ENCODE measurements around the gene COL23A1. TPM values are rescaled to one million over a fixed set of nuclear protein-coding genes. Genes with fewer than 3 reads are reported as not detected.

Gene COL23A1
- total and polyA plus RNA-seq, 2 of the 13 experiments (the other 11 are each of a cell fraction or from before 2014, with no cell fraction given): not detected

- no peak for TF ChIP-seq ZNF775 (CRISPR knock-in tag; IDR thresholded peaks at IDR 0.05; ENCODE audit: borderline replicate concordance)
Observed at GRCh38 chr5:178622679-178623247, 32.6 kb upstream of the COL23A1 start (continued).

GRCh38 chr5:178619390-178619789 is 29.2 kb upstream of the COL23A1 start:
- POLR2A ChIA-PET: no interaction called here
- H3K79me2 ChIP-seq (ENCODE audit: insufficient read depth, low read length): peaks cover 27% of the 10 kb centered on the region
- CTCF ChIA-PET (ENCODE audit: low intra/inter-chr PET ratio, low total read pairs): no interaction called here
- peaks cover 6% of the 10 kb centered on the region for H4K20me1 ChIP-seq (ENCODE audit: insufficient read depth, low read length)
- FAIRE-seq (no peak), ATAC-seq (no peak), DNase-seq (ENCODE audit: low spot score) (no peak)
- no peak overlapping the region for H3K27ac ChIP-seq (ENCODE audit: extremely low read length, insufficient read depth, low read length)
- H3K4me1 ChIP-seq (ENCODE audit: insufficient read depth, low read length): peaks cover 10% of the 10 kb centered on the region
- no peak overlapping the region for H3K9ac ChIP-seq (ENCODE audit: insufficient read depth, low read depth, low read length)
- H3K27me3 ChIP-seq (ENCODE audit: control insufficient read depth in 1 of 2, insufficient read depth in 2 of 2, low read length in 2 of 2): no peaks in the 10 kb centered on the region
- H3K36me3 ChIP-seq (replicated peaks in 1 of 2; ENCODE audit: control insufficient read depth in 1 of 2, insufficient read depth in 2 of 2, low read length in 2 of 2): peaks cover 8 to 69% of the 10 kb centered on the region in 2 experiments
- no peaks in the 10 kb centered on the region for H3K9me3 ChIP-seq (ENCODE audit: low read length)
- WGBS (ENCODE audit: low lambda C conversion rate): 94% methylated on average over 1 of the region's 1 CpG
- no TSS peak for BruUV-seq (replicated peaks)
- no peak overlapping the region for H2AFZ ChIP-seq (ENCODE audit: low read length)
- TF ChIP-seq PCBP2 (optimal IDR thresholded peaks at IDR 0.05; ENCODE audit: low read depth, low read length, poor library complexity, severe bottlenecking) (no peak), GPN1 (CRISPR knock-in tag; IDR thresholded peaks at IDR 0.05; ENCODE audit: borderline replicate concordance) (no peak), PHF20 (CRISPR knock-in tag; IDR thresholded peaks at IDR 0.05) (no peak)
- no peak overlapping the region for H3K4me3 ChIP-seq (replicated peaks in 1 of 3; ENCODE audit: insufficient read depth in 1 of 3, low read depth in 2 of 3, low read length in 3 of 3)
- no peak overlapping the region for H3K4me2 ChIP-seq (ENCODE audit: low read depth, low read length)
- intact Hi-C loops (cut with micrococcal nuclease; ENCODE audit: unreplicated experiment): no loop called here
- in situ Hi-C loops (cut with HindIII; ENCODE audit: extremely low pct_ligation_motif_present, low pct_unique_long_range_greater_than_20kb): no loop called here

GRCh38 chr5:178612299-178612698 is 22.1 kb upstream of the COL23A1 start:
- no peaks in the 10 kb centered on the region for H3K9me3 ChIP-seq (ENCODE audit: low read length)
- H3K27me3 ChIP-seq (ENCODE audit: control insufficient read depth in 1 of 2, insufficient read depth in 2 of 2, low read length in 2 of 2): no peaks in the 10 kb centered on the region
- no peaks in the 10 kb centered on the region for H3K4me1 ChIP-seq (ENCODE audit: insufficient read depth, low read length)
- no peaks in the 10 kb centered on the region for H3K79me2 ChIP-seq (ENCODE audit: insufficient read depth, low read length)
- no peak overlapping the region for H3K27ac ChIP-seq (ENCODE audit: extremely low read length, insufficient read depth, low read length)
- TF ChIP-seq ZBTB37 (CRISPR knock-in tag; IDR thresholded peaks at IDR 0.05) (no peak), SALL2 (CRISPR knock-in tag; IDR thresholded peaks at IDR 0.05) (no peak), ZNF512B (CRISPR knock-in tag; IDR thresholded peaks at IDR 0.05; ENCODE audit: borderline replicate concordance) (no peak)
- no peak overlapping the region for H3K4me3 ChIP-seq (replicated peaks in 1 of 3; ENCODE audit: insufficient read depth in 1 of 3, low read depth in 2 of 3, low read length in 3 of 3)
- no peak overlapping the region for H2AFZ ChIP-seq (ENCODE audit: low read length)
- no peak for ATAC-seq
- no peak for FAIRE-seq
- no TSS peak for BruUV-seq (replicated peaks)
- intact Hi-C loops (cut with micrococcal nuclease; ENCODE audit: unreplicated experiment): no loop called here
- H4K20me1 ChIP-seq (ENCODE audit: insufficient read depth, low read length): no peaks in the 10 kb centered on the region
- no peak overlapping the region for H3K4me2 ChIP-seq (ENCODE audit: low read depth, low read length)
- in situ Hi-C loops (cut with HindIII; ENCODE audit: extremely low pct_ligation_motif_present, low pct_unique_long_range_greater_than_20kb): no loop called here
- WGBS (ENCODE audit: low lambda C conversion rate): 94% methylated on average over 7 of the region's 7 CpGs
- POLR2A ChIA-PET: interaction anchor here (1.8 kb wide), 1 partner anchor 14 kb away, joined by 5 read pairs; no protein-coding TSS in a partner anchor
- no peak for DNase-seq (ENCODE audit: low spot score)
- CTCF ChIA-PET (ENCODE audit: low intra/inter-chr PET ratio, low total read pairs): no interaction called here
- peaks cover 8 to 73% of the 10 kb centered on the region in 2 experiments for H3K36me3 ChIP-seq (replicated peaks in 1 of 2; ENCODE audit: control insufficient read depth in 1 of 2, insufficient read depth in 2 of 2, low read length in 2 of 2)
- no peak overlapping the region for H3K9ac ChIP-seq (ENCODE audit: insufficient read depth, low read depth, low read length)
